GM19328 (cell line): ENCODE measurements around the gene ZNF524.
"Not testable (repeated sequence)": the region's sequence is repeated elsewhere in the genome, so short reads cannot be mapped to it uniquely, and the experiment has no call there.

Experiments used
- ATAC-seq: cut with Tn5 transposase; IDR thresholded peaks from one replicate; pipeline ENCODE4 v1.9.1; 2021; ENCODE audit warnings: mild to moderate bottlenecking, moderate library complexity; ENCODE audit not compliant: unreplicated experiment

The ZNF524 gene, protein sequence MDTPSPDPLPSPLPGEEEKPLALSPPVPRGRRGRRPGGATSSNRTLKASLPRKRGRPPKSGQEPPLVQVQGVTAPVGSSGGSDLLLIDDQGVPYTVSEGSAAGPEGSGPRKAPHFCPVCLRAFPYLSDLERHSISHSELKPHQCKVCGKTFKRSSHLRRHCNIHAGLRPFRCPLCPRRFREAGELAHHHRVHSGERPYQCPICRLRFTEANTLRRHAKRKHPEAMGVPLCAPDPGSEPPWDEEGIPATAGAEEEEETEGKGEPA

DNA sequence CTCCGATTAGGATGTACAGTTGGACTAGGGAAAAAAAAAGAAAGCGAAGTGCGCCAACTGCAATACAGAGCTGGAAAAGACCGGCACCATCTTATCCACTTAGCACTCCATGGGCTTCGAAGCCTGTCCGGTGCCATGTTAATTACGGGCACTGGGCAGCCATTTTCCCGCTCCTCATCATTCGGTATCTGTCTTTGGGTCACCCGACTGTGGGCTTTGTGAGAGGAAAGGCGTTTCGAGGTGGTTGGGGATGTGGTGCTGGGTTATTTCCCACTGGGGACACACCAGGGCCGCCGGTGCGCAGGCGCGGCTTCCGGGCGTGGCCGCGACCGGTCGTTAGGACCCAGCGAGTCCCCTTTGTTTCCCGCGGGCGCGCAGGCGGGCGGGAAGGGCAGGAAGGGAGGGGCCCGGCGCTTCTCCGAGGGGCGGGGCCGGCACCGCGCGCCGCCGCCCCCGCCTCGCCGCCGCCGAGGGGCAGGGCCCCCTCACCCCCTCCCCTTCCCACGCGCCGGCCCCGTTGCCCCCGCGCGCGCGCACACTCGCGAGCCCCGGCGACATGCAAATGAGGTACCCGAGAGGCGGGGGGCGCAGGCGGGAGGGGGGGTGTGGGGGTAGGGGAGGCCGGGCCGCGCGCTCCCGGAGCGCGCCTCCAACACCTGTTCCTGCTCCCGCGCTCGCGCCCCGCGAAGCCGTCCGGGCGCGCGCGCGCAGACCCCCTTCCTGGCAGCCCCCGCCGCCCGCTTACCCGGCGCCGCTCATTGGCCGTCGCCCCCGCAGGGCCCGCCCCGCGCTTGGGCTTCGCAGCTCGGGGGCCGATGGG is at the start of gene ZNF524:
Gene ZNF524, plus strand, starts transcription at position 447 of the 820 bp plus-strand sequence. CDS start 1,825 bp downstream, outside the sequence.
- peak; percentile 37 for ATAC-seq

DNA sequence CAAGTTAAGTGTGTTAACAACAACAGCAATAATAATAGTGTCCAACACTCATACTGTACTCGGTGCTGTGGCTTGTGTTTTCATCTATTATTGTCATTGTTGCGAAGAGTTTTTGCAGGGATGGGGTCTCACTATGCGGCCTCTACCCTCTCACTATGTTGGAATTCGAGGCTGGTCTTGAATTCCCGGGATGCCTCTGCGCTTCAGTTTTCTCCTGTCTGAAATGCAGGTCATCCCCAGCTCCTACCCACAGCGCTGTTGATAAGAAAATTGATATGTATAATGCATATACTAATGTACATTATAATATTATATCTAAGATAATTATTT is 49.8 kb upstream of the ZNF524 start:
- no peak for ATAC-seq

DNA sequence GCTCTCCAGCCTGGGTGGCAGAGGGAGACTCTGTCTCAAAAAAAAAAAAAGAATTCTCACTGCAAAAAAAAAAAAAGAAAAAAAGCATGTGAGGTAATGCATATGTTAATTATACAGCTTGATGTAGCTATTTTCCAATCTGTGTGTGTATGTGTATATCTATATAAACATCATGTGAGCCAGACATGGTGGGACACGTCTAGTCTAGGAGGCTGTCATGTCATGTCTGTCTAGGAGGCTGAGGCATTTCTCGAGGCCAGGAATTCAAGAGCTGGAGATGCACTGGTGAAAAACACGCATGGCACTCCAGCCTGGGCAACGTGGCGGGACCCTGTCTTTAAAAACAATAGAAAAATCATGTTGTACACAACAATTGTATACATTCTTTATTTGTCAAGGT is 47.9 kb upstream of the ZNF524 start:
- no peak for ATAC-seq

DNA sequence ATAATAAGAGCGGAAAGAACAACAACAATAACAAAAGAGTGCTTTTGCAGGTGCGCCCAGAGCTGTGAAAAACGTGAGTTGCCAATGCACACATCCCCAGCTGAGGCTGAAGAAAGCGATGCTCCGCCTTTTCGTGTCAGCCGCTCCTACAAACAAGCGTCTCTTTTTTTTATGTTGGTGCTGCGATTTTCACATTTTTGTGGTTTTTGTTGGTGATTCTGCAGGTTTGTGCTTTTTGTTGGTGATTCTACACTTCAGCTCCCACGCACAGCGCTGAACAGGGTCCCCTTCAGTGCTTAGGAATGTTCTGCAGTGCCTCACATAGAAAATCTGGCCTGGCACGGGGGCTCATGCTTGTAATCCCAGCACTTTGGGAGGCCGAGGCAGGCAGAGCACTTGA is 47.5 kb upstream of the ZNF524 start:
- ATAC-seq, result no peak

DNA sequence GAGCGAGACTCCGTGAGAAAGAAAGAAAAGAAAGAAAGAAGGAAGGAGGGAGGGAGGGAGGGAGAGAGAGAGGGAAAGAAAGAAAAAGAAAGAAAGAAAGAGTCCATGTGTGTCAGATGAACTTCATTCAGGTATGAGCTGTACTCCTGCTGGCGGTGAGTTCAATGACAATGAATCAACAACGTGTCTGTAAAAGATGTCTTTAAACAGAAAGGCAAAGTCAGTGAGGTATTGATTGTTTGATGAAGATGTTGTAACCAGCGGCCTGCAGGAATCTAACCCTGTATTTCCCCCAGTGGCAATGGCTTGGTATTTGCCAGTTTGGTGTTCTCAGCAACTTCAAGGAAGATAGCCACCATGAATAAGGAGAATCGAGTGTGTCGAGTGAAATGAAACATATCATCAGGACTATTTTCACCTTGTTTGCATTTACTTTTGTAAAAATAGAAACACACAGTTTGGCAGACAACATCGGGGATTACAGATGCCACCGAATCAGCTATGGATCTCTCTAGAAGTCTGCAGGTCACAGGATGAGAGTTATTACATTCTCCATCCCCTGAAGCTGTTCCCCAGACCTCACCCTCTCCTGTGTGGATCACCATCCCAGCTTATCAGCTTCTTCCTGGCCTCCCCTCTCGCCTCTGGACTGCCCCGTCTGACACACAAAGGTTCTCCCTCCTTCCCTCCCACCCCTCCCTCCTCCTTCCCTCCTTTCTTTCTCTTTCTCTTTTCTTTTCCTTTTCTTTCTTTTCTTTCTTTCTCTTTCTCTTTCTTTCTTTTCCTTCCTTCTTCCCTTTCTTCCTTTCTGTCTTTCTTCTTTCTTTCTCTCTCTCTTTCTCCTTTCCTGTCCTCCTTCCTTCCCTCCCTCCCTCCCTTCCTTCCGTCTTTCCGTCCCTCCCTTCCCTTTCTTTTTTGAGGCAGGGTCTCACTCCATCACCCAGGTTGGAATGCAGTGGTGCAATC is 46.6 kb upstream of the ZNF524 start:
- no peak for ATAC-seq

DNA sequence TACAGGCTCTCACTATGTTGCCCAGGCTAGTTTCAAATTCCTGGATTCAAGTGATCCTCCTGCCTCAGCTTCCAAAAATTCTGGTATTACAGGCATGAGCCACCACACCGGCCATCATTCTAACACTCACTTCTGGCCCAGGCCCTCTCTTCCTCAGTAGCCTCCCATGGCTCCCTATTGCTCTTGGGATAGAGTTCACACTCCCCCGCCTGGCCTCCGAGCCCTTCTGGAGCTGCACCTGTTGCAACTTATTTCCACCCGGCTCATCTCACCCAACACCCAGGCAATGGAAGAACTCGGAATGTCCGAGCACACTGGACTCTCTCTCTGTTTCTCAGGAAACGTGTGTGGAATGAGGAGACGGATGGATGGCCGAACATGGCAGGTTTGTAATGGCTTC is 45.8 kb upstream of the ZNF524 start:
- ATAC-seq, result no peak

DNA sequence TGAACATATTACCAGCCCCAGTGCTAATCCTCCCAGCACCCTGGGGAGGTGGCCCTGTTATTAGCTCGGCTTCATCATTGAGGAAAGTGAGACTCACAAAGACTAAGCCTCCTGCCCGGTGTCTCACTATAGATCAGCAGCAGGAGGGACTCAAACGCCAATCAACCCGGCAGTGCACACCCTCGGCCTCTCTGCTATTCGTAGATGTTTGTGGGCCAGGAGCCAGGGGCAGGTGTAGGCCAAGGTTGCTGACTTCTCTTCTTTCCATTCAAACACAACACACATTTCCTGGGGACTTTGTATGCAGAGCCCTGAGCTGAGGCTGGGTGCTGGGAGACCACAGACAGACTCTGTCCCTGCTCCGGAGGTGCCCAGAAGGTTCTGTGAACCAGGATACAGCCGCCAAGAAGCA is 45.3 kb upstream of the ZNF524 start:
- no peak for ATAC-seq

DNA sequence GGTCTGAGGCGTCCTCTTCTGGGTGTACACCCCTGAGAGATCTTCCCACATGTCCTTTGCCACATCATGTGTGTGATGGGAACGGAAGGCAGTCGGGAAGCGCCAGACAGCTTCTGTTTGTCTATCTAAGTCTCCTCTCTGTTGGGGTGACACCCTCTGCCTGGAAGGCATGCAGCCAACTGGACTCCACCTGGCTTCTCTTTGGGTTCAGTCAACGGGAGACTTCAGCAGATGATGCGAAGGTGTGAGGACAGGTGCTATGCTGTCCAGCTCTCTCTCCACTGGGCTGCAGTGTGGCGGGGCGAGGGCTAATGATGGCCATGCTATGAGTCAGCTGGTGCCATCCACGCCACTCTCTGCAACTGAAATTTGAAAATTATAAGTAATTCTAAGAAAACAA is 40.4 kb upstream of the ZNF524 start:
- ATAC-seq, result no peak

DNA sequence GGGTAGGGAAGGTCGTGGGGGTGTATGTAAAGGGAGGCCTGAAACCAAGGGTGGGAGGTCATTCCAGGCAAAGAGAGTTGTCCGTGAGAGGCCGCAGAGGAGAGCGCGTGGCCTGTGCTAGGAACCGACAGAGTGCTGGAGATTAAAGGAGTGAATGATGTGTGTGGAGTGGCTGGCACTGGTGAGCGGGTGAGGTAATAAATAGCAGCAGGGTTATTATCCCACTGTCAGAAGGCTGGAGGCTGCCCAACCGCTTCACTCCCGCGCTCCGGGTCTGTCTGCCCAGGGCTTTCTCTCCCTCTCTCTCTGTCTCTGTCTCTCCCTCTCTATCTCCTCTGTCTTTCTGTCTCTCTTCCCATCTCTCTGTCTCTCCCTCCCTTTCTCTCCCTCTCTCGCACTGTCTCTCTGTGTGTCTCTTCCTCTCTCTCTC is 36.8 kb upstream of the ZNF524 start:
- ATAC-seq, result no peak

DNA sequence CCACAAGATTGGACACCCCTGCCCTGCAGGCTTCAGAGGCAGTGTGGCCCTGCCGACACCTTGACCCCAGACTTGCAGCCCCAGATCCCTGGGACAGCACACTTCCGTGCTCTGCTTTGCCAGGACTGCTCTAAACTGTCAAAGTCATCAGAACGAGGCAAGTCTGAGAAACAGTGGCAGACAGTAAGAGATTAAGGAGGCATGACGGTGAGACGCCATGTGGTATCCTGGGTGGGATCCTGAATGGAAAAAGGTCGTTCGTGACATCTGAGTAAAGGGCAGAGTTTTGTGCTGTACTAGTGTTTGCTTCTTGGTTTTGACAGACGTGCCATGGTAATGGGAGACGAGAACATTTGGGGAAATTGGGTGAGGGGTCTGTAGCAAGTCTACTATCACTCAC is 33.3 kb upstream of the ZNF524 start:
- no peak for ATAC-seq

DNA sequence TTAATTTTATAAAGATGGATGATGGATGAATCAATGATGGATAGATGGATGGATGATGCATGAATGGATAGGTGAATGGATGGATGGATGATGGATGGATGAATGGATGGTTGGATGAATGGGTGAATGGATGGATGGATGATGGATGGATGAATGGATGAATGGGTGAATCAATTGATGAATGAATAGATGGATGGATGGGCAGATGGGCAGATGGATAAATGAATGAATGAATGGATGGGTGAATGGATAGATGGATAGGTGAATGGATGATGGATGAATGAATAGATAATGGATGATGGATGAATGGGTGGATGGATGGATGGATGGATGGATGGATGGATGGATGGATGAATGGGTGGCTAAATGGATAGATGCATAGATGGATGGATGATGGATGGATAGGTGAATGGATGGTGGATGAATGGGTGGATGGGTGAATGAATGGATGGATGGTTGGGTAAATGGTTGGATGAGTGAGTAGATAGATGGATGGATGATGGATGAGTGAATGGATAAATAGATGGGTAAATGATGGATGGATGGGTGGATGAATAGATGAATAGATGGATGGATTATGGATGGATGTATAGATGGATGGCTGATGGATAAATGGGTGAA is 32.3 kb upstream of the ZNF524 start:
- no peak for ATAC-seq

DNA sequence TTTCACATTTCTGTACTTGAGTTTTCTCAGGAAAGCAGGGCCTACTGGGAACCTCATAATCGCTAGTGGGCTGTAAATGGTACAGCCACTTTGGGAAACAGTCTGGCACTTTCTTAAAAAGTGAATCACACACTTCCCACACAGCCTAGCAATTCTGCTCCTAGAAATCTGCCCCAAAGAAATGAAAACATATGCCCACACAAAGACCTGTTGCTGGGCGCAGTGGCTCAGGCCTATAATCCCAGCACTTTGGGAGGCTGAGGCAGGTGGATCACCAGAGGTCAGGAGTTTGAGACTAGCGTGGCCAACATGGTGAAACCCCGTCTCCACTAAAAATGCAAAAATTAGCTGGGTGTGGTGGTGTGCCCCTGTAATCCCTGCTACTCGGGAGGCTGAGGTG is 30.6 kb upstream of the ZNF524 start:
- ATAC-seq, result not testable (repeated sequence)

DNA sequence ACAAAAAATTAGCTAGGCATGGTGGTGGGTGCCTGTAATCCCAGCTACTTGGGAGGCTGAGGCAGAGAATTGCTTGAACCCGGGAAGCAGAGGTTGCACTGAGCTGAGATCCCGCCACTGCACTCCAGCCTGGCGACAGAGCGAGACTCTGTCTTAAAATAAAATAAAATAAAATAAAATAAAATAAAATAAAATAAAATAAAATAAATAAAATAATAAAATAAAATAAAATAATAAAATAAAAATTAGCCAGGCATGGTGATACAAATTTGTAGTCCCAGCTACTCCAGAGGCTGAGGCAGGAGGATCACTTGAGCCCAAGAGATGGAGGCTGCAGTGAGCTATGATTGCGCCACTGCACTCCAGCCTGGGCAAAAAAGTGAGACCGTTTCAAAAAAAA is 26.2 kb upstream of the ZNF524 start:
- ATAC-seq, result not testable (repeated sequence)

DNA sequence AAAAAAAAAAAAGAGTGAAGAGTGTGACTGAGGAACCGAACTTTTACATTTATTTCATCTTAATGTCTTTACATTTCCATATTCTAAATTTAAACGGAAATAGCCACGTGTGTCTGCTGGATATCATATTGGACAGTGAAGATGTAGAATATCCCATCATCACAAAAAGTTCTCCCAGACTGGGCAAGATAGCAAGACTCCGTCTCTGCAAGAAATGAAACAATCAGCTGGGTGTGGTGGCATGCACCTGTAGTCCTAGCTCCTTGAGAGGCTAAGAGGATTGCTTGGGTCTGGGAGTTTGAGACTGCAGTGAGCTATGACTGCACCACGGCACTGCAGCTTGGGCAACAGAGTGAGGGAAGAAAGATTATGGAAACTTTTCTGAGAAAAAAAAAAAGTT is 23.3 kb upstream of the ZNF524 start:
- ATAC-seq, result no peak

DNA sequence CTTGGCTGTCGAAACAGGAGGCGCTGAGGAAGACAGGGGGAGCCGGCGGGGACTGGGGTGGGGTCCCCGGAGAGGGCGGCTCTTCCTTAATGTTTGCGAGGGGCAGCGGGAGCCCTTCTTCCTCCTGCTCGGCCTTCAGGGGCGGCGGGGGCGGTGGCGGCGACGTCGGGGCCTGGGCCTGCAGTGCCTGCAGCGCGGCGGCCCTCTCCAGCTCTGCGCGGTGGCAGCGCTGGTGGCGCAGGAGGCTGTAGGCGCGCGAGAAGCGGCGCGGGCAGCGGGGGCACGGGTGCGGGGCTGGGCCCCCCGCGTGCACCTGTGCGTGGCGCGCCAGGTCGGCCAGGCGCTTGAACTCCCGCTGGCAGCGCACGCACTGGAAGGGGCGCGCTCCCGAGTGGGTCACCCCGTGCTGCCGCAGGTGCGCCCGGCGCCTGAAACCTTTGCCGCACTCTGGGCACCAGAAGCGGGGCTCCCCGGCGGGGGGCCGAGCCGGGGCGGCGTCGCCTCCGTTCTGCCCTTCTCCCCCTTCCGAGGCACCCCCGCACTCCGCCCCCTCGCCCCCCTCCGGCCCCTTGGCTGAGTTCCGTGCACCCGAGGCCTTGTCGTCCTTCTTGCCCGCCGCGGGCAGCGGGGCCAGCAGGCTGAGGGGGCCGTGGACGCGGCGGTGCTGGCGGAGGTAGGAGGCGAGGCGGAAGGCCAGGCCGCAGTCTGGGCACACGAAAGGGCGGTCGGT is 21.9 kb upstream of the ZNF524 start:
- no peak for ATAC-seq

DNA sequence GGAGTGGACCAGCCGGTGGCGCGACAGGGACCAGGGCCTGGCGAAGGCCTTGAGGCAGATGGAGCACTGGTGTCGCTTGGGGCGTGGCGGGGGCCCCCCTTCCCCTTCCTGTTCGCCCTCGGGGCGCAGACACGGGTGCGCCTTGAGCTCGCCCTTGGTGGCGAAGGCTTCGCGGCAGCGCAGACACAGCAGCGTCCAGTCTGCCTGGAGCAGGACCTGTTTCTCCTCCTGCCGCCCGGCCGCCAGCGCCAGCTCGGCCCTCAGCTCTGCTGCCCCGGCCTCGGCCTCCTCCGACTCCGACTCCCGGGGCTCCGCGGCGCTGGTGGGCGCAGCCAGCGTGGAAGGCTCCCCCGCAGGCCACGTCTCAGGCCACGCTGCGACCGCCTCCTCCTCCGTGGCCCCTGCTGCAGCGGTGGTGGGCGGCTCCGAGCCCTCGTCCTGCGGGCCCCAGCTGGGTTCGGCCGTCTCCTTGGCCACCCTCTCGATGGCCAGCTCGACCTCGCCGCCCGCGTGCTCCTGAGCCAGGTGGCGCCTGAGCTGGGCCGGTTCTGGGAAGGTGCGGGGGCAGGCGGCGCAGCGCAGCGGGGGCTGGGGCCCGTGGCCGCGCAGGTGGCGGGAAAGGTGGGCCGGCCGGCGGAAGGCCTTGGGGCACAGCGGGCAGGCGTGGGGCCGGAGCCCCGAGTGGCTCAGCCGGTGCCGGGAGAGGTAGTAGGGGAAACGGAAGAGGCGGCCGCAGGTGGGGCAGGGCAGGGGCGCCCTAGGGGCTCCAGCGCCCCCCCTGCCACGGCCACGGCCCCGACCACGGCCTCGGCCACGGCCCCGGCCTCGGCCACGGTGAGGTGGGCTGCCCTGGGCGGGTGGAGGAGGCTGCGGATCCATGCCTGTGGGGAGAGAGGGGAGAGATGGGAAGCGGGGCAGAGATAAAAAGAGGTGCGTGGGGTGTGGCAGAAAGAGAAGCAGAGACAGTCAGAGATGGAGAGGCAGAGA is 21.0 kb upstream of the ZNF524 start:
- no peak for ATAC-seq

DNA sequence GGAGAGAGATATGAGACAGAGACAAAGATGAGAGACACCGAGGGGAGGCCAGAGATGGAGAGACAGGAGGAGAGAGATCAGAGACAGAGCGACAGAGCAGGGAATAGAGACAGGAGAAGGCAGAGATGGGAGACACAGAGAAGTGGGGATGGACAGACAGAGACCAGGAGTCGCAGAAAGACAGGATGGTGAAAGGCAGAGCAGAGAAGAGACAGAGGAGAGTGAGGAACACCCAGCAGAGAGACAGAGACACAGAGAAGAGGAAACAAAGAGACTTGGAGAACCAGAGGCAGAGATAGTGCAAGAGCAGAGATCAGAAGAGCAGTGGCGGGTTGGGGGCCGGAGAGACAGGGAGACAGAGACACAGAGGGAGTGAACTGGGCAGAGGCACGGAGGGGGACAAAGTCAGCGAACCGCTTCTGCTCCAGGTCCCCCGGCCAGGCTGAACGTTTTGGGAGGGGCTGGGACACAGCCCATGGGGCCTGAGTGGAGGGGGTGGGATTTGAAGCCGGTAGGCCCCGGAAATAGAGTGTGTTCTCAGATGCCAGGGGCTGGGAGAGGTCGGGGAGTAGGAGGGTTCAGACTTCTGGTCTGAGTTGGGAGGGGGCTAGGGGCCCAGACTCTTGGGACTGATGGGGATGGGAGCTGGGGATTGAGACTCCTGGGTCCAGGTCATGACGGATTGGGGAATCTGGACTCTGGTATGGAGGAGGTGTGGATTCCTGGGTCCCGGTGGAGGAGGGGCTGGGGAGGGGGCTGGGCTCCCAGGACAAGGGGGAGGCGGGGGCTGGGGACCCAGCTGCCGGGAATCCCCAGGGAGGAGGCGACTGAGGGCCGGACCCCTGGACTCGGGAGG is 20.1 kb upstream of the ZNF524 start:
- ATAC-seq, result no peak

DNA sequence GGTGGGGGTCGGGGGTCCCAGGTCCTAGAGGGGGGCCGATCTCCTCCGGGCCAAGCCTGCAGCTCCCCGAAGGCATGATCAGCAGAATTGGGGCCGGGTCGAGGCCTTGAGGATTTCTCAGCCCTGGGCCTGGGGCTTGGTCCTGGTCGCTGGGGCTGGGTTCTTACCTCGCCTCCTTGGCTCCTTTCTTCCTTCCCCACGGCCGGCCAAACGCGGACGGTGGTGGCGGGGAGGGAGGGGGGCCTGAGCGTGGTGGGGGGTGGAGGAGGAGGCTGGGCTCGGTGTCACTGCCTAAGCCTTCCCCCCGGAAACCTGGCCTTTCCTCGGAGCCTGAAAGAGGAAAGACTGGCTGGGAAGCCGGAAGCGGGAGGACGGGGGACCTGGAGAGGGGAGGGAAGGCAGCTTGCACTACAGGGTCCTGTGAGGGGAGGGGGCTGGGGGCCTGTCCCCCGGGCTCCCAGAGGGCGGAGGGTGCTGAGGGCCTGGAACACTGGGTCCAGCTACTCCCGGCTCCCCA is 19.4 kb upstream of the ZNF524 start, which contains the start of gene ZNF579:
Gene ZNF579, minus strand, starts transcription at position 221 of the 517 bp plus-strand sequence. CDS start 1,209 bp downstream, outside the sequence.
- ATAC-seq, result no peak
